SU-DHL-6 (cell line): ENCODE results near the gene RAD23A.

Experiments
- EZH2phosphoT487 ChIP-seq: fragments of 200-600 bp; sonication (generic), shearing (Covaris generic); conservative IDR thresholded peaks from 2 replicates; pipeline ENCODE4 v1.6.1; 2018; ENCODE audit warnings: mild to moderate bottlenecking, antibody characterized with exemption, low read length, moderate library complexity, mixed read lengths
- TF ChIP-seq, protein P1 (sequence below): fragments of 200-600 bp; sonication (generic); IDR thresholded peaks from one replicate; pipeline ENCODE4 v1.5.1; 2017; ENCODE audit warnings: antibody characterized with exemption, mild to moderate bottlenecking, low read length, moderate library complexity; ENCODE audit not compliant: insufficient read depth, poor library complexity, severe bottlenecking

DNA sequence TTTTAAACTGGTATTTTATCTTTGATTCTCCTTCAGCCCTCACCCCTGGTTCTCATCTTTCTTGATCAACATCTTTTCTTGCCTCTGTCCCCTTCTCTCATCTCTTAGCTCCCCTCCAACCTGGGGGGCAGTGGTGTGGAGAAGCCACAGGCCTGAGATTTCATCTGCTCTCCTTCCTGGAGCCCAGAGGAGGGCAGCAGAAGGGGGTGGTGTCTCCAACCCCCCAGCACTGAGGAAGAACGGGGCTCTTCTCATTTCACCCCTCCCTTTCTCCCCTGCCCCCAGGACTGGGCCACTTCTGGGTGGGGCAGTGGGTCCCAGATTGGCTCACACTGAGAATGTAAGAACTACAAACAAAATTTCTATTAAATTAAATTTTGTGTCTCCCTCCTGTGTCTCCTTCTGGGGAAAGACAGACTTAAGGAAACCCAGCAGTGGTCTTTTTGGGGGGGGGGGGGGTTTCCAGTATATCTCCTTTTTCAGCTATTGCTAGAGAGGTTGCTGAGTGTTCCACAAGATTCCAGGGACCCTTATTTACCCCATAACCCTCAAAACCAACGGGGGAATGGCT, 1.5 kb upstream of the RAD23A start:
- TF ChIP-seq, protein P1, sequence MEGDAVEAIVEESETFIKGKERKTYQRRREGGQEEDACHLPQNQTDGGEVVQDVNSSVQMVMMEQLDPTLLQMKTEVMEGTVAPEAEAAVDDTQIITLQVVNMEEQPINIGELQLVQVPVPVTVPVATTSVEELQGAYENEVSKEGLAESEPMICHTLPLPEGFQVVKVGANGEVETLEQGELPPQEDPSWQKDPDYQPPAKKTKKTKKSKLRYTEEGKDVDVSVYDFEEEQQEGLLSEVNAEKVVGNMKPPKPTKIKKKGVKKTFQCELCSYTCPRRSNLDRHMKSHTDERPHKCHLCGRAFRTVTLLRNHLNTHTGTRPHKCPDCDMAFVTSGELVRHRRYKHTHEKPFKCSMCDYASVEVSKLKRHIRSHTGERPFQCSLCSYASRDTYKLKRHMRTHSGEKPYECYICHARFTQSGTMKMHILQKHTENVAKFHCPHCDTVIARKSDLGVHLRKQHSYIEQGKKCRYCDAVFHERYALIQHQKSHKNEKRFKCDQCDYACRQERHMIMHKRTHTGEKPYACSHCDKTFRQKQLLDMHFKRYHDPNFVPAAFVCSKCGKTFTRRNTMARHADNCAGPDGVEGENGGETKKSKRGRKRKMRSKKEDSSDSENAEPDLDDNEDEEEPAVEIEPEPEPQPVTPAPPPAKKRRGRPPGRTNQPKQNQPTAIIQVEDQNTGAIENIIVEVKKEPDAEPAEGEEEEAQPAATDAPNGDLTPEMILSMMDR, result no peak
- no peak for TF ChIP-seq EZH2phosphoT487
